HCT116 (cell line): ENCODE results near the gene NPFF. TPM values are rescaled to one million over a fixed set of nuclear protein-coding genes. Genes with fewer than 3 reads are reported as not detected.

Source experiments
- ATAC-seq: fragments of 200-7000 bp; cut with Tn5 transposase; 2 replicates; pipeline ENCODE4 v1.9.1; 2020; ENCODE audit warnings: mild to moderate bottlenecking, moderate library complexity
- BruUV-seq: library from RNA; stranded (reverse); fragments of 400-500 nt; replicated peaks from 2 replicates; lab custom pipeline; 2021; lab: Mats Ljungman, UMichigan
- CTCF ChIA-PET: fragments of 300-600 bp; sonication (Branson Sonifier 250); formaldehyde crosslinking; loops from one replicate; lab custom pipeline; 2021; ENCODE audit warnings: antibody characterized with exemption; lab: Charles Lee
- POLR2A ChIA-PET: fragments of 300-600, 350-600 bp; sonication (Branson Sonifier 250); formaldehyde crosslinking; loops from one replicate; lab custom pipeline; 2021; ENCODE audit warnings: antibody characterized with exemption; lab: Charles Lee
- RAD21 ChIA-PET, 2 experiments: fragments of 300-600 bp; sonication (Branson Sonifier 250); formaldehyde crosslinking; loops; one replicate each; lab custom pipeline; 2023; ENCODE audit warnings: low total read pairs in 2 of 2; ENCODE audit not compliant: uncharacterized antibody in 2 of 2, unreplicated experiment in 2 of 2, low non-redundant PET in 1 of 2; lab: Charles Lee
- DNase-seq: peaks from one replicate; pipeline ENCODE4 v3.0.0-alpha.2; 2010; ENCODE audit warnings: low read depth, low spot score
- H2AFZ ChIP-seq: fragments of 200-600 bp; shearing (Covaris generic), sonication (generic); 2 replicates; pipeline ENCODE4 v1.6.1; 2017; ENCODE audit warnings: low read depth, mixed run types, mixed read lengths, antibody characterized with exemption, low read length; ENCODE audit not compliant: poor library complexity, severe bottlenecking
- H3K27ac ChIP-seq: 2 replicates; pipeline ENCODE4 v1.5.1; 2012; ENCODE audit warnings: low read depth, low read length
- H3K27me3 ChIP-seq: fragments of 200-600 bp; sonication (generic); 2 replicates; pipeline ENCODE4 v1.6.1; 2016; ENCODE audit warnings: mixed run types, low read length, mixed read lengths; ENCODE audit not compliant: insufficient read depth
- H3K36me3 ChIP-seq, 2 experiments: fragments of 200-500 bp in 1 of 2; fragments of 200-600 bp in 1 of 2; sonication (Bioruptor generic) in 1 of 2; sonication (generic) in 1 of 2; 2 replicates each; pipeline versions ENCODE4 v1.5.1 to v1.6.1; 2014 to 2016; ENCODE audit warnings: low read length in 2 of 2, inconsistent platforms in 1 of 2, mixed read lengths in 1 of 2, mixed run types in 1 of 2; ENCODE audit not compliant: insufficient read depth in 2 of 2, control insufficient read depth in 1 of 2
- H3K4me1 ChIP-seq, 2 experiments: fragments of 200-600 bp in 1 of 2; sonication (generic) in 1 of 2; 2 replicates each; pipeline versions ENCODE4 v1.5.1 to v1.6.1; 2012 to 2017; ENCODE audit warnings: low read length in 2 of 2, inconsistent platforms in 1 of 2, mild to moderate bottlenecking in 1 of 2, mixed read lengths in 1 of 2, mixed run types in 1 of 2, moderate library complexity in 1 of 2; ENCODE audit not compliant: insufficient read depth in 2 of 2, control insufficient read depth in 1 of 2
- H3K4me2 ChIP-seq: fragments of 200-600 bp; sonication (generic); 2 replicates; pipeline ENCODE4 v1.6.1; 2017; ENCODE audit warnings: mixed run types, low read length, mixed read lengths
- H3K4me3 ChIP-seq, 2 experiments: fragments of 200-600 bp in 1 of 2; sonication (generic) in 1 of 2; replicated peaks in 1 of 2; 2 replicates each; pipeline ENCODE4 v1.5.1; 2011 to 2016; ENCODE audit warnings: low read length in 2 of 2, control low read depth in 1 of 2, low read depth in 1 of 2, mild to moderate bottlenecking in 1 of 2, mixed read lengths in 1 of 2, mixed run types in 1 of 2
- H3K79me2 ChIP-seq: fragments of 200-600 bp; sonication (generic); 2 replicates; pipeline ENCODE4 v1.6.1; 2017; ENCODE audit warnings: mild to moderate bottlenecking, mixed run types, low read length, moderate library complexity, mixed read lengths; ENCODE audit not compliant: insufficient read depth
- H3K9ac ChIP-seq: fragments of 200-600 bp; sonication (generic); 2 replicates; pipeline ENCODE4 v1.6.1; 2016; ENCODE audit warnings: low read length, mixed read lengths
- H3K9me2 ChIP-seq: fragments of 200-600 bp; sonication (generic), shearing (Covaris generic); 2 replicates; pipeline ENCODE4 v1.6.1; 2017; ENCODE audit warnings: mixed run types, mild to moderate bottlenecking, moderate library complexity; ENCODE audit not compliant: insufficient read depth
- H3K9me3 ChIP-seq, 2 experiments: fragments of 200-500 bp in 1 of 2; fragments of 200-600 bp in 1 of 2; sonication (Bioruptor generic) in 1 of 2; sonication (generic) in 1 of 2; 2 replicates each; pipeline ENCODE4 v1.6.1; 2014 to 2017; ENCODE audit warnings: low read length in 2 of 2, mixed read lengths in 2 of 2, inconsistent platforms in 1 of 2, low read depth in 1 of 2, mild to moderate bottlenecking in 1 of 2, mixed run types in 1 of 2, moderate library complexity in 1 of 2; ENCODE audit not compliant: control insufficient read depth in 1 of 2, insufficient read depth in 1 of 2
- H4K20me1 ChIP-seq: fragments of 200-600 bp; sonication (generic), shearing (Covaris generic); 2 replicates; pipeline ENCODE4 v1.6.1; 2017; ENCODE audit warnings: mixed run types, mild to moderate bottlenecking, moderate library complexity; ENCODE audit not compliant: insufficient read depth
- CEBPB ChIP-seq: IDR thresholded peaks from 2 replicates; pipeline ENCODE4 v1.6.1; 2012; ENCODE audit warnings: low read depth
- CTCF ChIP-seq, 3 experiments: fragments of 200-600 bp in 1 of 3; sonication (generic) in 1 of 3; IDR thresholded peaks in 2 of 3; conservative IDR thresholded peaks in 1 of 3; 2 replicates each; pipeline ENCODE4 v1.5.1; 2012 to 2017; ENCODE audit warnings: low read depth in 2 of 3, low read length in 2 of 3, antibody characterized with exemption in 1 of 3, borderline replicate concordance in 1 of 3, control low read depth in 1 of 3, mild to moderate bottlenecking in 1 of 3, mixed read lengths in 1 of 3, mixed run types in 1 of 3, moderate library complexity in 1 of 3; ENCODE audit not compliant: insufficient read depth in 1 of 3
- EGR1 ChIP-seq: IDR thresholded peaks from 2 replicates; pipeline ENCODE4 v1.6.1; 2012; ENCODE audit warnings: low read depth
- ELF1 ChIP-seq: IDR thresholded peaks from 2 replicates; pipeline ENCODE4 v1.6.1; 2012; ENCODE audit warnings: low read depth, borderline replicate concordance
- EZH2 ChIP-seq: fragments of 200-600 bp; sonication (generic); IDR thresholded peaks from 2 replicates; pipeline ENCODE4 v1.6.1; 2017; ENCODE audit warnings: antibody characterized with exemption, mixed run types
- EZH2phosphoT487 ChIP-seq: fragments of 200-600 bp; IDR thresholded peaks from 2 replicates; pipeline ENCODE4 v1.6.1; 2018; ENCODE audit warnings: antibody characterized with exemption, borderline replicate concordance
- FOSL1 ChIP-seq: IDR thresholded peaks from 2 replicates; pipeline ENCODE4 v1.6.1; 2012; ENCODE audit warnings: low read depth
- JUND ChIP-seq: IDR thresholded peaks from 2 replicates; pipeline ENCODE4 v1.6.1; 2012
- POLR2A ChIP-seq: IDR thresholded peaks from 2 replicates; pipeline ENCODE4 v1.7.0; 2011; ENCODE audit warnings: borderline replicate concordance; ENCODE audit not compliant: insufficient read depth, insufficient read length; ENCODE audit errors: extremely low read depth
- POLR2AphosphoS5 ChIP-seq: IDR thresholded peaks from 2 replicates; pipeline ENCODE4 v1.6.1; 2011; ENCODE audit warnings: mild to moderate bottlenecking, low read depth, low read length, moderate library complexity
- SIN3A ChIP-seq: IDR thresholded peaks from 2 replicates; pipeline ENCODE4 v1.6.1; 2012; ENCODE audit warnings: low read depth
- SP1 ChIP-seq: IDR thresholded peaks from 2 replicates; pipeline ENCODE4 v1.6.1; 2012; ENCODE audit warnings: low read depth
- SRF ChIP-seq: IDR thresholded peaks from 2 replicates; pipeline ENCODE4 v1.6.1; 2012; ENCODE audit warnings: low read depth
- TCF7L2 ChIP-seq: IDR thresholded peaks from 2 replicates; pipeline ENCODE4 v1.7.0; 2011; ENCODE audit warnings: borderline replicate concordance, inconsistent platforms; ENCODE audit not compliant: insufficient read depth, insufficient read length; ENCODE audit errors: extremely low read depth
- ZBTB33 ChIP-seq: IDR thresholded peaks from 2 replicates; pipeline ENCODE4 v1.6.1; 2011; ENCODE audit warnings: mild to moderate bottlenecking, low read length, moderate library complexity; ENCODE audit not compliant: insufficient replicate concordance; ENCODE audit errors: extremely low read depth
- ZFX ChIP-seq: fragments of 450-650 bp; IDR thresholded peaks from 2 replicates; pipeline ENCODE4 v1.6.1; 2017
- ZNF274 ChIP-seq: fragments of 200-500 bp; sonication (Bioruptor generic); IDR thresholded peaks from 2 replicates; pipeline ENCODE4 v1.6.1; 2014; ENCODE audit warnings: mild to moderate bottlenecking, low read depth, low read length, inconsistent platforms
- intact Hi-C: fragments of 100-400 bp; cut with micrococcal nuclease; formaldehyde crosslinking; loops from 2 replicates; pipeline ENCODE4 v1.10.0; 2022
- total RNA-seq: library from RNA; stranded (reverse); gene quantifications from one replicate; pipeline ENCODE4 v1.2.1, GENCODE V29; 2021; ENCODE audit not compliant: unreplicated experiment
- TF ChIP-seq, protein P1 (sequence below): IDR thresholded peaks from 2 replicates; pipeline ENCODE4 v1.6.1; 2012
- TF ChIP-seq, protein P2 (sequence below): IDR thresholded peaks from 2 replicates; pipeline ENCODE4 v1.6.1; 2012; ENCODE audit warnings: low read depth
- TF ChIP-seq, protein P3 (sequence below): IDR thresholded peaks from 2 replicates; pipeline ENCODE4 v1.6.1; 2012

The NPFF gene
- total RNA-seq, 1 experiment from 2014 or later, result not detected

- Histone ChIP-seq H3K27ac (no peak overlapping the region), H3K9me2 (no peaks in the 10 kb centered on the region), H3K79me2 (peaks cover 100% of the 10 kb centered on the region), H3K9me3 (no peaks in the 10 kb centered on the region), H3K9ac (no peak overlapping the region), H3K4me3 (no peak overlapping the region), H3K27me3 (no peaks in the 10 kb centered on the region), H3K36me3 (peaks cover 94 to 95% of the 10 kb centered on the region in 2 experiments), H3K4me2 (no peak overlapping the region), H3K4me1 (no peaks in the 10 kb centered on the region), H4K20me1 (peaks cover 66% of the 10 kb centered on the region; the same call in 1 of the 2 replicates), H2AFZ (no peak overlapping the region)
- ChIA-PET CTCF (no interaction called here), POLR2A (no interaction called here), RAD21 (no interaction called here)
- TF ChIP-seq, protein P1, sequence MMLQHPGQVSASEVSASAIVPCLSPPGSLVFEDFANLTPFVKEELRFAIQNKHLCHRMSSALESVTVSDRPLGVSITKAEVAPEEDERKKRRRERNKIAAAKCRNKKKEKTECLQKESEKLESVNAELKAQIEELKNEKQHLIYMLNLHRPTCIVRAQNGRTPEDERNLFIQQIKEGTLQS, result no peak
- TF ChIP-seq ELF1 (no peak), SIN3A (no peak), SRF (no peak), EZH2 (no peak), SP1 (no peak), POLR2AphosphoS5 (no peak), ZBTB33 (no peak), JUND (no peak), ZNF274 (no peak), CTCF (IDR thresholded peaks at IDR 0.05 in 2 of 3, conservative IDR thresholded peaks at IDR 0.05 in 1 of 3; ENCODE audit: borderline replicate concordance in 1 of 3, insufficient read depth in 1 of 3, low read depth in 2 of 3, low read length in 2 of 3) (no peak), POLR2A (no peak), ZFX (no peak), EGR1 (no peak), CEBPB (no peak), EZH2phosphoT487 (no peak), FOSL1 (no peak), TCF7L2 (no peak)
- TF ChIP-seq, protein P2, sequence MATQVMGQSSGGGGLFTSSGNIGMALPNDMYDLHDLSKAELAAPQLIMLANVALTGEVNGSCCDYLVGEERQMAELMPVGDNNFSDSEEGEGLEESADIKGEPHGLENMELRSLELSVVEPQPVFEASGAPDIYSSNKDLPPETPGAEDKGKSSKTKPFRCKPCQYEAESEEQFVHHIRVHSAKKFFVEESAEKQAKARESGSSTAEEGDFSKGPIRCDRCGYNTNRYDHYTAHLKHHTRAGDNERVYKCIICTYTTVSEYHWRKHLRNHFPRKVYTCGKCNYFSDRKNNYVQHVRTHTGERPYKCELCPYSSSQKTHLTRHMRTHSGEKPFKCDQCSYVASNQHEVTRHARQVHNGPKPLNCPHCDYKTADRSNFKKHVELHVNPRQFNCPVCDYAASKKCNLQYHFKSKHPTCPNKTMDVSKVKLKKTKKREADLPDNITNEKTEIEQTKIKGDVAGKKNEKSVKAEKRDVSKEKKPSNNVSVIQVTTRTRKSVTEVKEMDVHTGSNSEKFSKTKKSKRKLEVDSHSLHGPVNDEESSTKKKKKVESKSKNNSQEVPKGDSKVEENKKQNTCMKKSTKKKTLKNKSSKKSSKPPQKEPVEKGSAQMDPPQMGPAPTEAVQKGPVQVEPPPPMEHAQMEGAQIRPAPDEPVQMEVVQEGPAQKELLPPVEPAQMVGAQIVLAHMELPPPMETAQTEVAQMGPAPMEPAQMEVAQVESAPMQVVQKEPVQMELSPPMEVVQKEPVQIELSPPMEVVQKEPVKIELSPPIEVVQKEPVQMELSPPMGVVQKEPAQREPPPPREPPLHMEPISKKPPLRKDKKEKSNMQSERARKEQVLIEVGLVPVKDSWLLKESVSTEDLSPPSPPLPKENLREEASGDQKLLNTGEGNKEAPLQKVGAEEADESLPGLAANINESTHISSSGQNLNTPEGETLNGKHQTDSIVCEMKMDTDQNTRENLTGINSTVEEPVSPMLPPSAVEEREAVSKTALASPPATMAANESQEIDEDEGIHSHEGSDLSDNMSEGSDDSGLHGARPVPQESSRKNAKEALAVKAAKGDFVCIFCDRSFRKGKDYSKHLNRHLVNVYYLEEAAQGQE, result no peak
- TF ChIP-seq, protein P3, sequence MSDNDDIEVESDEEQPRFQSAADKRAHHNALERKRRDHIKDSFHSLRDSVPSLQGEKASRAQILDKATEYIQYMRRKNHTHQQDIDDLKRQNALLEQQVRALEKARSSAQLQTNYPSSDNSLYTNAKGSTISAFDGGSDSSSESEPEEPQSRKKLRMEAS, result no peak
- intact Hi-C loops, result no loop called here
- ATAC-seq (no peak), DNase-seq (no peak)
- BruUV-seq, result no TSS peak
Observed at GRCh38 chr12:53462935-53463334, 44.3 kb downstream of the NPFF start.
